PFSK-1 (cell line): ENCODE data around the gene RBBP8NL.

Experiments used
- FOXP2 ChIP-seq: optimal IDR thresholded peaks from 2 replicates; pipeline ENCODE3; 2011; ENCODE audit warnings: borderline replicate concordance, control low read depth, inconsistent platforms; ENCODE audit not compliant: insufficient read depth; ENCODE audit errors: extremely low read length, extremely low read depth
- POLR2AphosphoS5 ChIP-seq: IDR thresholded peaks from 2 replicates; pipeline ENCODE4 v1.6.1; 2012; ENCODE audit warnings: low read depth, mild to moderate bottlenecking, control low read depth, low read length, moderate library complexity
- REST ChIP-seq, 2 experiments: IDR thresholded peaks; 2 replicates each; pipeline versions ENCODE4 v1.6.1 to v1.8.0; 2011 to 2012; ENCODE audit warnings: low read depth in 2 of 2, low read length in 2 of 2, control low read depth in 1 of 2, inconsistent platforms in 1 of 2, mild to moderate bottlenecking in 1 of 2, moderate library complexity in 1 of 2; ENCODE audit not compliant: insufficient read depth in 1 of 2
- SIN3A ChIP-seq: IDR thresholded peaks from 2 replicates; pipeline ENCODE4 v1.6.1; 2012; ENCODE audit warnings: mild to moderate bottlenecking, low read length, moderate library complexity, borderline replicate concordance; ENCODE audit not compliant: insufficient read depth
- TAF1 ChIP-seq: IDR thresholded peaks from 2 replicates; pipeline ENCODE4 v1.6.1; 2012; ENCODE audit warnings: low read length, control low read depth, borderline replicate concordance; ENCODE audit not compliant: insufficient read depth

Gene RBBP8NL

GRCh38 chr20:62370807-62371587 is 56.3 kb downstream of the RBBP8NL start:
- TF ChIP-seq TAF1, result no peak
- TF ChIP-seq FOXP2, result no peak
- TF ChIP-seq SIN3A, result no peak
- no peak for TF ChIP-seq POLR2AphosphoS5
- no peak for TF ChIP-seq REST (IDR thresholded peaks at IDR 0.05; ENCODE audit: insufficient read depth in 1 of 2, low read depth in 2 of 2, low read length in 2 of 2)

GRCh38 chr20:62370115-62370806 is 57.1 kb downstream of the RBBP8NL start:
- TF ChIP-seq SIN3A, result no peak
- TF ChIP-seq FOXP2, result no peak
- TF ChIP-seq TAF1, result no peak
- TF ChIP-seq POLR2AphosphoS5, result no peak
- TF ChIP-seq REST (IDR thresholded peaks at IDR 0.05; ENCODE audit: insufficient read depth in 1 of 2, low read depth in 2 of 2, low read length in 2 of 2), result no peak

GRCh38 chr20:62369815-62370114 is 57.6 kb downstream of the RBBP8NL start:
- no peak for TF ChIP-seq REST (IDR thresholded peaks at IDR 0.05; ENCODE audit: insufficient read depth in 1 of 2, low read depth in 2 of 2, low read length in 2 of 2)
- no peak for TF ChIP-seq SIN3A
- TF ChIP-seq FOXP2, result no peak
- no peak for TF ChIP-seq POLR2AphosphoS5
- no peak for TF ChIP-seq TAF1

GRCh38 chr20:62368976-62369814 is 58.1 kb downstream of the RBBP8NL start:
- TF ChIP-seq TAF1, result no peak
- TF ChIP-seq REST (IDR thresholded peaks at IDR 0.05; ENCODE audit: insufficient read depth in 1 of 2, low read depth in 2 of 2, low read length in 2 of 2), result no peak
- no peak for TF ChIP-seq SIN3A
- TF ChIP-seq POLR2AphosphoS5, result no peak
- TF ChIP-seq FOXP2, result peak; percentile 47
